ENCODE data around the gene B3GALNT2.

DNA sequence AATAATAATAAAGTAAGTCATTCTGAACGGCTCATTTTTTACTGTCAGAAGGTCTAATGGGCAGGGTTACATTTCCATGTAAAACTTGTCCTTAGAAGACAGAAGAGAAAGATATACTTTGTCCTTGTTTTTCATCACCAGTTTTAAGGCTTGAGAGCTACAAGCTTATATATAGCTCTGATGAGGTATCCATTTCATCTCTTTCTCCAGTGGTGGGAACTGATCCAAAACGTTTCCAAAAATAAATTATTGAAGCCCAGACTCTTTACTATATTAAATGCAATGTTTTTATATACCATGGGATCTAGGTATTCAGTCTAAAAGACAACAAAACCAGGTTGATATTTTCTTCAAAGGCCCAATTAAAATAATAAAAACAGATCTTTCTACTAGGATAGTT is 8.7 kb downstream of the B3GALNT2 start:
- TF ChIP-seq, protein P1, sequence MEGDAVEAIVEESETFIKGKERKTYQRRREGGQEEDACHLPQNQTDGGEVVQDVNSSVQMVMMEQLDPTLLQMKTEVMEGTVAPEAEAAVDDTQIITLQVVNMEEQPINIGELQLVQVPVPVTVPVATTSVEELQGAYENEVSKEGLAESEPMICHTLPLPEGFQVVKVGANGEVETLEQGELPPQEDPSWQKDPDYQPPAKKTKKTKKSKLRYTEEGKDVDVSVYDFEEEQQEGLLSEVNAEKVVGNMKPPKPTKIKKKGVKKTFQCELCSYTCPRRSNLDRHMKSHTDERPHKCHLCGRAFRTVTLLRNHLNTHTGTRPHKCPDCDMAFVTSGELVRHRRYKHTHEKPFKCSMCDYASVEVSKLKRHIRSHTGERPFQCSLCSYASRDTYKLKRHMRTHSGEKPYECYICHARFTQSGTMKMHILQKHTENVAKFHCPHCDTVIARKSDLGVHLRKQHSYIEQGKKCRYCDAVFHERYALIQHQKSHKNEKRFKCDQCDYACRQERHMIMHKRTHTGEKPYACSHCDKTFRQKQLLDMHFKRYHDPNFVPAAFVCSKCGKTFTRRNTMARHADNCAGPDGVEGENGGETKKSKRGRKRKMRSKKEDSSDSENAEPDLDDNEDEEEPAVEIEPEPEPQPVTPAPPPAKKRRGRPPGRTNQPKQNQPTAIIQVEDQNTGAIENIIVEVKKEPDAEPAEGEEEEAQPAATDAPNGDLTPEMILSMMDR (IDR thresholded peaks at IDR 0.05) = no peak
- no peak for TF ChIP-seq ZFX (IDR thresholded peaks at IDR 0.05; ENCODE audit: borderline replicate concordance)
